SK-N-SH (cell line): ENCODE measurements around the gene NFAT5. TPM values are rescaled to one million over a fixed set of nuclear protein-coding genes. Genes with fewer than 3 reads are reported as not detected.
"Not testable (repeated sequence)": the region's sequence is repeated elsewhere in the genome, so short reads cannot be mapped to it uniquely, and the experiment has no call there.

ENCODE experiments used
- CTCF ChIA-PET: fragments of 300-600, 350-600 bp; formaldehyde crosslinking; extraction: SDS; loops from one replicate; lab custom pipeline; 2021; lab: Yijun Ruan, JAX
- POLR2A ChIA-PET: fragments of 350-600 bp; sonication (Branson Sonifier 250); formaldehyde crosslinking; extraction: SDS; loops from one replicate; lab custom pipeline; 2020; ENCODE audit warnings: antibody characterized with exemption, inconsistent platforms; lab: Yijun Ruan, JAX
- DNase-seq: peaks from one replicate; pipeline ENCODE4 v3.0.0; 2012
- H2AFZ ChIP-seq: fragments of 200-600 bp; sonication (generic); 2 replicates; pipeline ENCODE4 v1.8.1; 2016; ENCODE audit warnings: antibody characterized with exemption, mild to moderate bottlenecking, low read depth
- H3F3A ChIP-seq: fragments of 200-600 bp; sonication (generic); replicated peaks from 2 replicates; pipeline ENCODE3; 2016; ENCODE audit warnings: antibody characterized with exemption, mild to moderate bottlenecking; ENCODE audit not compliant: insufficient read depth
- H3K27ac ChIP-seq, 2 experiments: fragments of 200-500 bp in 1 of 2; fragments of 200-600 bp in 1 of 2; sonication (Bioruptor generic) in 1 of 2; sonication (generic), shearing (Covaris generic) in 1 of 2; 2 replicates each; pipeline versions ENCODE4 v1.5.1 to v1.6.1; 2014 to 2016; ENCODE audit warnings: low read depth in 2 of 2, inconsistent platforms in 1 of 2, low read length in 1 of 2, mild to moderate bottlenecking in 1 of 2, mixed read lengths in 1 of 2
- H3K27me3 ChIP-seq: fragments of 200-600 bp; sonication (generic), shearing (Covaris generic); 2 replicates; pipeline ENCODE4 v1.6.1; 2016; ENCODE audit warnings: mixed run types; ENCODE audit not compliant: insufficient read depth
- H3K36me3 ChIP-seq, 2 experiments: fragments of 200-500 bp in 1 of 2; fragments of 200-600 bp in 1 of 2; sonication (Bioruptor generic) in 1 of 2; sonication (generic) in 1 of 2; replicated peaks in 1 of 2; 2 replicates each; pipeline versions ENCODE3 to v1.5.1; 2014 to 2016; ENCODE audit warnings: low read length in 1 of 2, mild to moderate bottlenecking in 1 of 2; ENCODE audit not compliant: insufficient read depth in 2 of 2, control insufficient read depth in 1 of 2
- H3K4me1 ChIP-seq, 2 experiments: fragments of 200-500 bp in 1 of 2; fragments of 200-600 bp in 1 of 2; sonication (Bioruptor generic) in 1 of 2; sonication (generic), shearing (Covaris generic) in 1 of 2; 2 replicates each; pipeline versions ENCODE4 v1.5.1 to v1.6.1; 2014 to 2016; ENCODE audit warnings: low read depth in 1 of 2, low read length in 1 of 2, mixed run types in 1 of 2; ENCODE audit not compliant: insufficient read depth in 2 of 2, control insufficient read depth in 1 of 2
- H3K4me2 ChIP-seq: fragments of 200-600 bp; sonication (generic), shearing (Covaris generic); 2 replicates; pipeline ENCODE4 v1.6.1; 2017; ENCODE audit warnings: mixed run types
- H3K4me3 ChIP-seq, 2 experiments: fragments of 200-500 bp in 1 of 2; fragments of 200-600 bp in 1 of 2; sonication (Bioruptor generic) in 1 of 2; sonication (generic), shearing (Covaris generic) in 1 of 2; 2 replicates each; pipeline versions ENCODE4 v1.5.1 to v1.8.1; 2014 to 2016; ENCODE audit warnings: low read depth in 2 of 2, inconsistent platforms in 1 of 2, low read length in 1 of 2, mild to moderate bottlenecking in 1 of 2, mixed read lengths in 1 of 2, moderate library complexity in 1 of 2
- H3K79me2 ChIP-seq: fragments of 200-600 bp; sonication (generic); 2 replicates; pipeline ENCODE4 v1.8.1; 2017; ENCODE audit warnings: mild to moderate bottlenecking; ENCODE audit not compliant: insufficient read depth
- H3K9ac ChIP-seq: fragments of 200-600 bp; sonication (generic); 2 replicates; pipeline ENCODE4 v1.6.1; 2017; ENCODE audit warnings: mixed run types
- H3K9me2 ChIP-seq: fragments of 200-600 bp; sonication (generic); 2 replicates; pipeline ENCODE4 v1.6.1; 2017; ENCODE audit warnings: mixed run types
- H3K9me3 ChIP-seq: fragments of 200-600 bp; sonication (generic); 2 replicates; pipeline ENCODE4 v1.6.1; 2017; ENCODE audit warnings: mixed run types, mild to moderate bottlenecking, moderate library complexity
- H4K20me1 ChIP-seq: fragments of 200-600 bp; sonication (generic); 2 replicates; pipeline ENCODE4 v1.6.1; 2017; ENCODE audit warnings: mild to moderate bottlenecking, mixed run types; ENCODE audit not compliant: insufficient read depth
- CTCF ChIP-seq: fragments of 200-600 bp; sonication (generic); IDR thresholded peaks from 2 replicates; pipeline ENCODE4 v1.6.1; 2017; ENCODE audit warnings: antibody characterized with exemption, mild to moderate bottlenecking, moderate library complexity
- EP300 ChIP-seq, 2 experiments: IDR thresholded peaks; 2 replicates each; pipeline versions ENCODE4 v1.4.0 to v1.6.1; 2012; ENCODE audit warnings: borderline replicate concordance in 1 of 2, low read depth in 1 of 2, low read length in 1 of 2
- EZH2phosphoT487 ChIP-seq: fragments of 200-600 bp; sonication (generic); IDR thresholded peaks from 2 replicates; pipeline ENCODE4 v1.6.1; 2017; ENCODE audit warnings: low read depth, mixed run types, mild to moderate bottlenecking, antibody characterized with exemption, moderate library complexity, borderline replicate concordance
- FOSL2 ChIP-seq: IDR thresholded peaks from 2 replicates; pipeline ENCODE4 v1.4.0; 2012; ENCODE audit warnings: low read depth, mild to moderate bottlenecking, moderate library complexity, borderline replicate concordance
- FOXJ3 ChIP-seq: sonication (generic); formaldehyde crosslinking; IDR thresholded peaks from 2 replicates; pipeline ENCODE4 v1.5.1; 2020; ENCODE audit warnings: mild to moderate bottlenecking, missing genetic modification reagents
- FOXM1 ChIP-seq: IDR thresholded peaks from 2 replicates; pipeline ENCODE4 v1.4.0; 2012; ENCODE audit warnings: low read depth, mild to moderate bottlenecking
- IRF3 ChIP-seq: fragments of 150-350 bp; IDR thresholded peaks from 2 replicates; pipeline ENCODE4 v1.6.1; 2016; ENCODE audit warnings: mild to moderate bottlenecking, low read depth, low read length
- JUND ChIP-seq: IDR thresholded peaks from 2 replicates; pipeline ENCODE4 v1.4.0; 2012
- MXI1 ChIP-seq: IDR thresholded peaks from 2 replicates; pipeline ENCODE4 v1.6.1; 2012; ENCODE audit warnings: mild to moderate bottlenecking, low read depth, low read length, improper control_type of control experiment
- PBX3 ChIP-seq: IDR thresholded peaks from 2 replicates; pipeline ENCODE4; 2012
- POLR2AphosphoS5 ChIP-seq: IDR thresholded peaks from 2 replicates; pipeline ENCODE4 v1.6.1; 2012; ENCODE audit warnings: low read depth, low read length
- RAD21 ChIP-seq: IDR thresholded peaks from 2 replicates; pipeline ENCODE4 v1.6.1; 2012; ENCODE audit warnings: mild to moderate bottlenecking, low read length
- RXRA ChIP-seq: IDR thresholded peaks from 2 replicates; pipeline ENCODE4 v1.4.0; 2012; ENCODE audit warnings: low read depth, mild to moderate bottlenecking, borderline replicate concordance
- SIN3A ChIP-seq: IDR thresholded peaks from 2 replicates; pipeline ENCODE4 v1.6.1; 2012; ENCODE audit warnings: low read depth, mild to moderate bottlenecking, low read length, moderate library complexity, borderline replicate concordance
- SMC3 ChIP-seq: IDR thresholded peaks from 2 replicates; pipeline ENCODE4 v1.6.1; 2012; ENCODE audit warnings: low read depth, low read length, improper control_type of control experiment
- TEAD4 ChIP-seq: IDR thresholded peaks from 2 replicates; pipeline ENCODE4 v1.4.0; 2012; ENCODE audit warnings: mild to moderate bottlenecking, borderline replicate concordance; ENCODE audit not compliant: insufficient read depth
- YY1 ChIP-seq: IDR thresholded peaks from 2 replicates; pipeline ENCODE4 v1.4.0; 2012; ENCODE audit warnings: low read depth, mild to moderate bottlenecking
- WGBS: methylation state at CpG from one replicate; pipeline ENCODE4 v1.1.6; 2017; ENCODE audit warnings: low lambda C conversion rate; 5-methylcytosine and 5-hydroxymethylcytosine counted together
- polyA plus RNA-seq, 3 experiments: library from polyadenylated mRNA; depleted of rRNA; stranded (reverse); fragments of >200 nt; gene quantifications; 2 replicates each; pipeline ENCODE4 v1.2.3, GENCODE V29; 2012

Gene NFAT5
- polyA plus RNA-seq, 1 of the 3 experiments (the other 2 are of a cell fraction) = 7.2 TPM

- no peak for TF ChIP-seq IRF3
- TF ChIP-seq RXRA = no peak
- no peak for TF ChIP-seq FOXM1
- TF ChIP-seq JUND = no peak
- no peak for TF ChIP-seq FOXJ3
- TF ChIP-seq FOSL2 = no peak
- 0 out of 2 replicates have a peak, but pooled peaks have one; percentile 2 for TF ChIP-seq POLR2AphosphoS5
- no peak for TF ChIP-seq EP300 (IDR thresholded peaks at IDR 0.05; ENCODE audit: borderline replicate concordance in 1 of 2, low read depth in 1 of 2, low read length in 1 of 2)
Observed at GRCh38 chr16:69566981-69567680, 1.4 kb downstream of the NFAT5 start (continued).

- Histone ChIP-seq H3K4me3 (peak overlapping the region; percentile 6 to 88; a peak in 3 of 4 replicates), H3K9me3 (no peaks in the 10 kb centered on the region), H3K79me2 (peaks cover 93% of the 10 kb centered on the region), H3F3A (peaks cover 22% of the 10 kb centered on the region), H4K20me1 (peaks cover 50% of the 10 kb centered on the region), H3K4me2 (peak overlapping the region; percentile 81; the same call in 1 of the 2 replicates), H3K27ac (peak overlapping the region in 1 of 2 experiments; percentile 11; a peak in 2 of 4 replicates), H3K4me1 (peaks cover 17 to 20% of the 10 kb centered on the region in 2 experiments; a peak in 3 of 4 replicates), H2AFZ (no peak overlapping the region), H3K9ac (no peak overlapping the region), H3K27me3 (no peaks in the 10 kb centered on the region), H3K9me2 (no peaks in the 10 kb centered on the region), H3K36me3 (peaks cover 14 to 34% of the 10 kb centered on the region in 2 experiments)
- no peak for TF ChIP-seq EZH2phosphoT487
- TF ChIP-seq SIN3A = no peak
- no peak for TF ChIP-seq CTCF
- TF ChIP-seq MXI1 = no peak
- no peak for TF ChIP-seq FOXM1
- no peak for TF ChIP-seq SMC3
- no peak for TF ChIP-seq RAD21
- TF ChIP-seq RXRA = no peak
- no peak for TF ChIP-seq TEAD4
- no peak for TF ChIP-seq PBX3
- no peak for TF ChIP-seq YY1
- TF ChIP-seq JUND = no peak
- 85% methylated on average over 2 of the region's 2 CpGs for WGBS
- DNase-seq = no peak
- ChIA-PET POLR2A (no interaction called here), CTCF (interaction anchor here (1.0 to 2.0 kb wide), 3 partner anchors 106 to 186 kb away, joined by 3 to 8 read pairs (median 4); partner anchors contain the start of gene NOB1)
Observed at GRCh38 chr16:69568676-69569075, 2.9 kb downstream of the NFAT5 start.

- H3K4me2 ChIP-seq, H3K9ac ChIP-seq, H3K4me3 ChIP-seq, POLR2A ChIA-PET, H3K9me2 ChIP-seq, H3K27me3 ChIP-seq, H2AFZ ChIP-seq, DNase-seq, H3K4me1 ChIP-seq, H3K9me3 ChIP-seq, CTCF ChIA-PET, H3K27ac ChIP-seq: not testable (repeated sequence)
- Histone ChIP-seq H3K36me3 (peaks cover 5 to 60% of the 10 kb centered on the region in 2 experiments), H4K20me1 (peaks cover 89% of the 10 kb centered on the region), H3K79me2 (peaks cover 100% of the 10 kb centered on the region), H3F3A (peaks cover 31% of the 10 kb centered on the region)
- WGBS = 91% methylated on average over 9 of the region's 9 CpGs
Observed at GRCh38 chr16:69578771-69579170, 13.0 kb downstream of the NFAT5 start.
